Coronary artery (tissue), 2 donors: ENCODE results near the gene ETFBKMT.

Source experiments
- DNase-seq: peaks from one replicate; pipeline ENCODE4 v3.0.0-alpha.2; 2017; ENCODE audit warnings: low spot score
- H3K27ac ChIP-seq, 2 donors: fragments of 200-600 bp; sonication (generic); one replicate each; pipeline ENCODE4 v1.5.1; 2016 to 2019
- H3K4me3 ChIP-seq: fragments of 200-600 bp; sonication (generic); 2 replicates; pipeline ENCODE4 v1.5.1; 2016; ENCODE audit warnings: mild to moderate bottlenecking, moderate library complexity
- TF ChIP-seq, protein P1 (sequence below): fragments of 200-600 bp; sonication (generic); IDR thresholded peaks from one replicate; pipeline ENCODE4 v1.5.1; 2019; ENCODE audit warnings: antibody characterized with exemption

Gene ETFBKMT, protein sequence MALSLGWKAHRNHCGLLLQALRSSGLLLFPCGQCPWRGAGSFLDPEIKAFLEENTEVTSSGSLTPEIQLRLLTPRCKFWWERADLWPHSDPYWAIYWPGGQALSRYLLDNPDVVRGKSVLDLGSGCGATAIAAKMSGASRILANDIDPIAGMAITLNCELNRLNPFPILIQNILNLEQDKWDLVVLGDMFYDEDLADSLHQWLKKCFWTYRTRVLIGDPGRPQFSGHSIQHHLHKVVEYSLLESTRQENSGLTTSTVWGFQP

DNA sequence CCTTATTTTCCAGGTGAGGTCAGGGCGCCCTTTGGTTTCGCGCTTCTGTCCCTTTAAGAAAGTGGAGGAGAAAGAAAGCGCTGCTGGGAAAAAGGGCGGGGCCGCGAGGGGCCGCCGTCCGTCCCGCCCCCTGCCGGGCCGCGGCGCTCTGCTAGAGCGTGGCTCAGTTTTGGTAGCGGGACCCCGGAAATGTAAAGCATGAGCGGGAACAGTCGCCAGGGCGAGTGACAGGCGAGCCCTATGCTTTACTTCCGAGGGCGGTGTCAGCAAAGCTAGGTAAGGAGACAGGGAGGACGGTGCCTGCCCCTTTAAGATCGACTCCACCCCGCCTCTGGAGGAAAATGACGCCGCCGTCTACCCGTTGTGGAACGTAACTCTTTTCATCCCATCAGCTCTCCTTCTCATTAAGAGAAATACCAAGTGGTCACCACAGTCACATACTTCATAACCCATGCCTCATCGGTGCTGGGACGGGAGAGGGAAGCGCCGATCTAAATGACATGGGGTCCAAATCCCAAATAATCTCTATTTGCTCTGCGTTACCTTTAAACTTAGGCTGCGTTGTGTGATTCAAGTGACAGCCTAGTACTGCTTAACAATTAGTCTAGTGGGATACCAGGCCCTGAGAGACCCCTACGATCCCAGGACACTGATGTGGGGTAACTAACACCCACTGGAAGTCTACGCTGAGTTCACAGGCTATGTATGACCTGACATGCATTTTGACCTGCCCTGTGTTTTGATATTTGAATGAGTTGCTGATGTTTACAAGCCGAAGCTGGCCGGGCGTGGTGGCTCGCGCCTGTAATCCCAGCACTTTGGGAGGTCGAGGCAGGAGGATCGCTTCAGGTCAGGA lies at the start of gene ETFBKMT:
Gene ETFBKMT, plus strand, starts transcription at position 602 of the 856 bp plus-strand sequence. CDS start 2,266 bp downstream, outside the sequence.
- Histone ChIP-seq H3K27ac (peak within 1 kb of the TSS; percentile 90 to 96), H3K4me3 (peak within 1 kb of the TSS; percentile 77)
- peak; percentile 91 for DNase-seq
- TF ChIP-seq, protein P1, sequence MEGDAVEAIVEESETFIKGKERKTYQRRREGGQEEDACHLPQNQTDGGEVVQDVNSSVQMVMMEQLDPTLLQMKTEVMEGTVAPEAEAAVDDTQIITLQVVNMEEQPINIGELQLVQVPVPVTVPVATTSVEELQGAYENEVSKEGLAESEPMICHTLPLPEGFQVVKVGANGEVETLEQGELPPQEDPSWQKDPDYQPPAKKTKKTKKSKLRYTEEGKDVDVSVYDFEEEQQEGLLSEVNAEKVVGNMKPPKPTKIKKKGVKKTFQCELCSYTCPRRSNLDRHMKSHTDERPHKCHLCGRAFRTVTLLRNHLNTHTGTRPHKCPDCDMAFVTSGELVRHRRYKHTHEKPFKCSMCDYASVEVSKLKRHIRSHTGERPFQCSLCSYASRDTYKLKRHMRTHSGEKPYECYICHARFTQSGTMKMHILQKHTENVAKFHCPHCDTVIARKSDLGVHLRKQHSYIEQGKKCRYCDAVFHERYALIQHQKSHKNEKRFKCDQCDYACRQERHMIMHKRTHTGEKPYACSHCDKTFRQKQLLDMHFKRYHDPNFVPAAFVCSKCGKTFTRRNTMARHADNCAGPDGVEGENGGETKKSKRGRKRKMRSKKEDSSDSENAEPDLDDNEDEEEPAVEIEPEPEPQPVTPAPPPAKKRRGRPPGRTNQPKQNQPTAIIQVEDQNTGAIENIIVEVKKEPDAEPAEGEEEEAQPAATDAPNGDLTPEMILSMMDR: no peak

DNA sequence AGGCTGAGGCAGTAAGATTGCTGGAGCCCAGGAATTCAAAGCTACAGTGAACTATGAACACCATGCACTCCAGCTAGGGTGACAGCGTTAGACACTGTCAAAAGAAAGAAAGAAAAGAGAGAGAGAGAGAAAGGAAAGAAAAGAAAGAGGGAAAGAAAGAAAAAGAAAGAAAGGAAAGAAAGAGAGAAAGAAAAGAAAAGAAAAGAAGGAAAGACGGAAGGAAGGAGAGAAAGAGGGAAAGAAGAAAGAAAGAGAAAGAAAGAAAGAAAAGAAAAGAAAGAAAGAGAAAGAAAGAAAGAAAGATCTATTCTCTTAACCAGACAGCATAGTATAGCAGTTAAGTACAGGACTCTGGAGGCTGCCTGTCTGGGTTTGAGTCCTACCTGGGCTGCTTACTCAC lies 46.7 kb upstream of the ETFBKMT start:
- TF ChIP-seq, protein P1: no peak
- DNase-seq: no peak
- no peak overlapping the region for H3K27ac ChIP-seq
- H3K4me3 ChIP-seq: no peak overlapping the region

DNA sequence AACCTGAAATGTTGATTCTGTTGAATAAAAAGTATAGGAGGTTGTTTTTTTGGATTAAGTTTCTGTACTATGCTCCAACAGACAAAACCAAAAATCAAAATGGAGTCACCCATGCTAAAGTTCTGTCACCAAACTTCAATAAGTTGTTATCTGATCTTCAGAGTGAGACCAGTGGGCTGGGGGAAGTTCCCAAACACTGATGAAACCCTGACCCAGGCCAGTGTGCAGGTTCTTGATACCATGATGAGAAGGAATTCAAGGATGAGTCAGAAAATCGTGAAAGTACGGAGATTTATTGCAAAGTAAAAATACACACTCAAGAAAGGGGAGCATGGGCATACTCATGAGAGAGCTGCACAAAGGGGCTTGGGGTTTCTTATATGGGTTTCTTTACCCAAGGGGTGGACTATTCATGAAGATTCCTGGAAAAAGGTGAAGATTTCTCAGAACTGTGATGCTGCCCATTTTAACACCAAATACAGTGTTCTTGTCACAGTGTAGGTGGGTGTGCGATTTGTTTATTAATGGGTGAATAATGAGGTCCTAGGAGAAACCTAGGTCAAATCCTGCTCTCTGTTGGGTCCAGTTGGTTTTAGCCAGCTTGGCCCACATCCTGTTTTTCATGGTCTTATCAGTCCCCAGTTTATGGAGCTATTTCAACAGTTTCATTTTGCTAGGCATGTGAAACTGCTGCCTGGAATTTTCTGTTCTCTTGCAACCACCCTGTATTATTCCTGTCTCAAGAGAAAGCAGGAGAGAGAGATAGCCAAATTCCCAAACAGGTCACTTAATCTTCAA lies 41.1 kb upstream of the ETFBKMT start:
- Histone ChIP-seq H3K27ac (no peak overlapping the region), H3K4me3 (no peak overlapping the region)
- TF ChIP-seq, protein P1: no peak
- no peak for DNase-seq

DNA sequence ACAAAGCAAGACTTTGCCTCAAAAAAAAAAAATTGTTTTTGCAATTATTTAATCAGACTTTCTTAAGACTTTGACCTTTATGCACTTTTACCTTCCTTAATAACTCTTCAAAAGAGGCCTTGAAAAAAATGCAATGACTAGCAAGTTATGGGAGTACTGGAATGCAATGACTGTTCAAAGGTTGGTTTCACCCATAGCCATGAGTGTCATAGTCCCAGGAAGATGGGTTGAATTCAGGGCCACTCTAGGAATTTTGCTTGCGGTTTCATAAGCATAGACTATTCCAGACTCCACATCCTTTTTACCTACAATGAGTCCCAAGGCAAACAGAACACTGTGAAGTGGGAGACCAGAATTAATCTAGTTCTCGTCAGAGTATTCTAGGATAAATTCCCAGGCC lies 39.2 kb upstream of the ETFBKMT start:
- TF ChIP-seq, protein P1: no peak
- DNase-seq: no peak
- Histone ChIP-seq H3K27ac (no peak overlapping the region), H3K4me3 (no peak overlapping the region)

DNA sequence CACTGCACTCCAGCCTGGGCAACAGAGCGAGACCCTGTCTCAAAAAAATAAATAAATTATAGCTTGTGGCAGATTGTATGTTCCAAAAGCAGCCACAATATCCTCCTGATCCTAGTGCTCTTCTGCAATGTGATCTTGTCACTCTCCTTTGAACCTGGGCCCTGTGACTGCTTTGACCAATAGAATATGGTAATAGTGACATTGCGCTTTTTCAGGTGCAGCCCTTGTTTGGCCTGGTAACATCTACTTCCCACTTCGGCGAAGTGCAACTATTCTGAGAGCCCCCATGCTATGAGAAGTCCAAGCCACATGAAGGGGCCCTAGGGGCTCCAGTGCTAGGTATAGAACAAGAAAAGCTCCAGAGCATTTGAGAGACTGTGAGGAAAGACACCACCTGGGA lies 37.5 kb upstream of the ETFBKMT start:
- Histone ChIP-seq H3K4me3 (no peak overlapping the region), H3K27ac (no peak overlapping the region)
- DNase-seq: no peak
- TF ChIP-seq, protein P1: no peak

DNA sequence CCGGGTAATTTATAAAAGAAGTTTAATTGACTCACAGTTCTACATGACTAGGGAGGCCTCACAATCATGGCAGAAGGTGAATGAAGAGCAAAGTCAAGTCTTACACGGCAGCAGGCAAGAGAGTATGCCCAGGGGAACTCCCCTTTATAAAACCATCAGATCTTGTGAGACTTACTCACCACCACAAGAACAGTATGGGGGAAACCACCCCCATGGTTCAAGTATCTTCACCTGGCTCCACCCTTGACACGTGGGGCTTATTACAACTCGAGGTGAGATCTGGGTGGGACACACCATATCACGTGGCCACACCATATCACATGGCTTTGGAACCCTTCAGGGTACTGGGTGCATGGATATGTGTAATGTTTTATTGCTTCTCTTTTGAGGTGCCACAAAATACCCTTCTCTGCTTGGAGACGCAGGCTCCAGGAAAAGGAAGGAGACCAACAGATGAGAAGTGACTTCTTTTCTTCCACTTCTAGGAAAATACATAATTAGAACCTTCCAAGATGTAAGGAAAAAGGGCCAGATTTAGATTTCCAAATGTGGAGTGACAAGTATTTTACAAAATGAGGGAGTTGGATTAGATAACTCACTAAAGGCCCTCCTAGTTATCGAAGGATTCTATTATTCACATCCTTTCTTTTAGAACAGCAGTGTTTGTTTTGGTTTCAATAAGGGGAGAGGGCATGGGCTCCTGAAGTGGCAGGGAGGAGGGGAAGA lies 33.1 kb upstream of the ETFBKMT start:
- Histone ChIP-seq H3K27ac (no peak overlapping the region), H3K4me3 (no peak overlapping the region)
- TF ChIP-seq, protein P1: no peak
- no peak for DNase-seq
